KBM-7 (cell line): ENCODE measurements around the gene KCNJ10.

Experiments used
- DNase-seq: peaks from one replicate; pipeline ENCODE4 v3.0.0-alpha.2; 2015
- in situ Hi-C: fragments of 300-500 bp; cut with MboI; formaldehyde crosslinking; loops from 2 replicates; pipeline ENCODE4 v1.14.3; 2020; ENCODE audit warnings: low sequenced_read_pairs, low pct_unique_long_range_greater_than_20kb, mixed read lengths

KCNJ10 gene

DNA sequence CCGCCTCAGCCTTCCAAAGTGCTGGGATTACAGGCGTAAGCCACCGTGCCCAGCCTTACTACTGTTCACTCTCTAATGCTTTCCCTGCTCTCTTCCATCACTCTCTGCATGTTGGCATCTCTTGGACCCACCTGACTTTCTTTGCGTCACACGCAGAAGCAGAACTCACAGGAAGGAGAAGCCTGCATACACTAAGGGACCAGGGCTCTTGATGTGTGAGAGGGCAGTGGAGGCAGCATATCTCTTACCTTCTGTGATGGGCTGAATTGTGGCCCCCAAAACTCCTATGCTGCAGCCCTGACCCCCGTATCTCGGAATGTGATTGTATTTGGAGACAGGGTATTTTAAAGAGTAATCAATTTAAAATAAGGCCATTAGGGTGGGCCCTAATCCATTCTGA lies 89.2 kb downstream of the KCNJ10 start:
- DNase-seq = no peak
- in situ Hi-C loops = no loop called here

- no peak for DNase-seq
- in situ Hi-C loops = no loop called here
Observed at GRCh38 chr1:159980076-159980475, 89.9 kb downstream of the KCNJ10 start.

- in situ Hi-C loops = no loop called here
- no peak for DNase-seq
Observed at GRCh38 chr1:159979257-159979656, 90.7 kb downstream of the KCNJ10 start.

DNA sequence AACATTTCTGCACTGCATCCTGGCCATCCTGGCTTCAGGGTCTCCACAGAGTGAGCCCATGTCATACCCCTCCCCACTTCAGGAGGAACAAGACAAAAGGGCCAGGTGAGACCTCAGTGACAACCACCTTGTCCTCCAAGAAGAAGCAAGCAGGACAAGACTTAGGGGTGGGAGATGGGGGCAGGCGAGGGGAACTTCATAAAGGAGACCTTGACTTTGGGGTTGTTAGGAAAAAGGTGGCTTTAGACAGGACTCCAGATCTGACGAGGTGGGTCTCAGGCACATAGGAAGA lies 91.9 kb downstream of the KCNJ10 start:
- in situ Hi-C loops = no loop called here
- DNase-seq = no peak

DNA sequence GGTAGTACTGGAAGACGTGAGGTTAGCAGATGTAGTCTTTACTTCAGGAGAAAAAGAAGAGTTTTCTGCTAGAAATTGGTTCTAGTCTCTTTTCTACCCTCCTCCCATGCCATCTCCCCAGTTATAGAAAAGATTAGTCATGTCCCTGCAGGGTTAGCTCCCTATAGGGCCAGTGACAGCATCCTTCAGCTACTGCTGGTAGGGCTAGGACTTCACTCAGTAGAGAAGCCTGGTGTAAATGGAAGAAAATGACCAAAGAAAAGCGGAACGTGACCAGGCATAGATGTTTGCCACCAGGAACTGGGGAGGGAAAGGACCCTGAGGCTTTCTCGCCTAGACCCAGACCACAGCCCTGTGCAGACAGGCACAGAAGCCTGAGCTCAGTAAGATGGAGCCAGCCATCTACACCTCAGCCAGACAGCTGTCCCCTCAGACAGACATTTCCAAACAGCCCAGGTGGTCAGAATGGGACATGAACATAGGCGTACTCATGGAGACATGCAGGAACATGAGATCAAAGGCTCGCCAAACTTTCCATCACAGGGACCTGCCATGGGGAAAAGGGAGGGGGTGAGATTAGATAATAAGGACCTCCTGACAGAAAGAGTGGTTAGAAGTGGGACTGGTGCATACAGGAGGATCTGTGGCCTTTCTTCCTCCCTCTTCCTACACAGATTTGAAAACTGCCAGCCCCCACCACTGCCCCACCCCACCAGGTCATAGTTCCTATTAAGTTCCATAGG lies 92.4 kb downstream of the KCNJ10 start:
- in situ Hi-C loops = no loop called here

GRCh38 chr1:159974350-159974965 lies 95.5 kb downstream of the KCNJ10 start:
- in situ Hi-C loops = no loop called here
- DNase-seq = no peak

More for the DNA sequence above, 92.4 kb downstream of the KCNJ10 start:
- no peak for DNase-seq

DNA sequence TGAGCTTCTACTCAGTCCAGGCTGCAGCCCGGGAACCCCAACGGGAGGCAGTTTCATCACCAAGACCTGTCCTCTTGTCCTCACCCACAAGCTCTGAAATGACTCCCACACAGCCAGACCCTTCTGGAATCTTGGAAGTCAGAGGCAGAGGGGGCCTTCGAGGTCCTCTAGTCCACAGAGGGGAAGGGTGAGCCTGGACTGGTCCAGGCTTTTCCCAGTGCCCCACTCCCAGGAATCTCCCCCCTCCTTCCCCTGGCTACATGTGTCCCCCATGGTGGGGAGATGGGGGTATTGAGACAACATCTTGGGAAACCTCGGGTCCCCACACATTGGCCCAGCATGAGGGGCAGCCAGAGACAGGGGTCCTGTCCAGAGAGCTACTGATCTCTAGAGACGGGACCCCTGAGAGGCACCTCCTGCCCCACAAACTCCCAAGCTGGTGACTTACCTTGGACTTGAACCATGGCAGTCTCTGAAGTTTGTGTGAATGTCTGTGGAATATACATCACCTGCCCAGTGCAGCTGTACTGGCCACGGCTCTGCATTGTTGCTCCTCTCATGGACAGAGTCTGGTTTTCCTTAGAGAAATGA lies 96.5 kb downstream of the KCNJ10 start:
- no peak for DNase-seq
- in situ Hi-C loops = no loop called here

DNA sequence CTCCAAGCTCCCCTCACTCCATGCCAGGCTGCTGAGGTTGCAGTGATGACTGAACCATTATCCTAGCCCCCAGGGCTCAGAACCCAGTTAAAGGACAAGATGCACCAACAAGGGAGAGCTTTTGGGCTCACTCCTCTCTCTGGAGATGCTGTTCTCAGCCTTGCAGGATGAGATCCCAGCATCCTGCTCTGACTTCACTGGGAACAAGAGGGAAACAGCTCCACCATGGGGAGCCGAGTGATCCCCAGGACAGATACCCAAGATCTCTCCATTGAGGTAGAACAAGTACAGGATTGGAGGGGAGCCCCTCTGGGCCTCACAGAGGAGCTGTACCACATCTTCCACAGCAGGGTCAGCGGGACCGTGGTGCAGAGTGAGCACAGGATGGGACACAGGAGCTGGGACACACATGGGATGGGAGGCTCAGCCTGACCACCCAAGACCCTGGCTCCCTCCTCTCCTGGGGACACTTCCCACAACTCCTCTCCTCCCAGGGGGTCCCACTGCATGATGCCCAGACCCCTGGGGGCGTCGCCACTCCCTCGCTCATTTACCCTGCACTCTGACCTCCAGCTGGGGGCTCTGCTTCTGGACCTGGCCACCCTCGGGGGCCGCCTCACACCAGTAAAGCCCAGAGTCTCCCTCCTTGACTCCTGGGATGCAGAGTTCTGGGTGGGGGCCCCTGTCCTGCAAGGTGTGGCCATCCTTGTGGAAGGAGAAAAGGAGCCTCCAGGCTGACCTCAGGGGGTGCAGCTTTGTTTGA lies 97.3 kb downstream of the KCNJ10 start:
- DNase-seq = no peak
- in situ Hi-C loops = no loop called here

DNA sequence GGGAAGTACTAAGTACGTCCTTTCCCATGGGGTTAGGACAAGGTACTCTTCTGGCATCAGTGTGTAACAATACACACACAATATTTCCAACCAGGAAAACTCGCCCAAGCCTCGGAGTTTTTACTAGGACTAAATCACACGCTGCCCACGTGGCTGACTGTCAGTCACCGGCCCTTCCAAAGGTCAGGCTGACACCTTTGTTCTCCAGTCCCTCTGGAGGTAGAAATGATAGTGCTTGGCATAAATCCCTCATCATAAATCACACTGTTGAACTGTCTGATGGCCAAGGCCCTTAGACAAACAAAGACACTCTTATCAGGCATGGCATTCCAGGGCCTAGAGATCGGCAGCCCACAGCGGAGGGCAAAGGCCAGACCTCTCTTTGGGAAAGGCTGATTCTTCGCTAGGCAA lies 99.0 kb downstream of the KCNJ10 start:
- no peak for DNase-seq
- in situ Hi-C loops = no loop called here

- no peak for DNase-seq
- in situ Hi-C loops = no loop called here
Observed at GRCh38 chr1:159968901-159969300, 101.1 kb downstream of the KCNJ10 start.

- in situ Hi-C loops = no loop called here
- DNase-seq = no peak
Observed at GRCh38 chr1:159965263-159965662, 104.7 kb downstream of the KCNJ10 start.

- DNase-seq = no peak
- in situ Hi-C loops = no loop called here
Observed at GRCh38 chr1:159964144-159964543, 105.8 kb downstream of the KCNJ10 start.

DNA sequence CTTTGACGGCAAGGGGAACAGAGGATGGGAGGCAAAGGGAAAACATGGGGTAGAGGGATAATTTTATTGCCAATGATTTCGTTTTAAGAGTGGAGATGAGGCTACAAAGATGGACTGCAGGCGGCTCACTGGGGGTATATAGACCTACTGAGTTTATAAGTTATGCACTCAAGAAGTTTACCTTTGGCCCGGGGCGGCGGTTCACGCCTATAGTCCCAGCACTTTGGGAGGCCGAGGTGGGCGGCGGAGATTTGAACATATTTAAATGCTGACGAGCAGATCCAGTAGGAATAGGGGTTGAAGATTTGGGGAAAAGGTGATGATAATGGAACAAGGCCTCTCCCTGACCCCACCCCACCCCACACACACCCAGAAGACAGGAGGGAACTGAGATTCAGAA lies 107.8 kb downstream of the KCNJ10 start:
- in situ Hi-C loops = no loop called here
- DNase-seq = no peak

DNA sequence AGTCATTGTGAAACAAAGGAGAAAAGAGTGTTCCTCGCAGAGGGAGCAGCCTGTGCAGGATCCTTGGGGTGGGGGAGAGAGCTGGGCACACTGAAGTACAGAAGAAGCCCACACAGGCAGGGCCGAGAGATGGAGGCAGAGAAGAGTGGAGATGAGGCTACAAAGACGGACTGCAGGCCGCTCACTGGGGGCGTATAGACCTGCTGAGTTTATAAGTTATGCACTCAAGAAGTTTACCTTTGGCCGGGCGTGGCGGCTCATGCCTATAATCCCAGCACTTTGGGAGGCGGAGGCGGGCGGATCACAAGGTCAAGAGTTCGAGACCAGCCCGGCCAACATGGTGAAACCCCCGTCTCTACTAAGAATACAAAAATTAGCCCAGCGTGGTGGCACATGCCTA lies 108.3 kb downstream of the KCNJ10 start:
- in situ Hi-C loops = no loop called here
- DNase-seq = no peak

DNA sequence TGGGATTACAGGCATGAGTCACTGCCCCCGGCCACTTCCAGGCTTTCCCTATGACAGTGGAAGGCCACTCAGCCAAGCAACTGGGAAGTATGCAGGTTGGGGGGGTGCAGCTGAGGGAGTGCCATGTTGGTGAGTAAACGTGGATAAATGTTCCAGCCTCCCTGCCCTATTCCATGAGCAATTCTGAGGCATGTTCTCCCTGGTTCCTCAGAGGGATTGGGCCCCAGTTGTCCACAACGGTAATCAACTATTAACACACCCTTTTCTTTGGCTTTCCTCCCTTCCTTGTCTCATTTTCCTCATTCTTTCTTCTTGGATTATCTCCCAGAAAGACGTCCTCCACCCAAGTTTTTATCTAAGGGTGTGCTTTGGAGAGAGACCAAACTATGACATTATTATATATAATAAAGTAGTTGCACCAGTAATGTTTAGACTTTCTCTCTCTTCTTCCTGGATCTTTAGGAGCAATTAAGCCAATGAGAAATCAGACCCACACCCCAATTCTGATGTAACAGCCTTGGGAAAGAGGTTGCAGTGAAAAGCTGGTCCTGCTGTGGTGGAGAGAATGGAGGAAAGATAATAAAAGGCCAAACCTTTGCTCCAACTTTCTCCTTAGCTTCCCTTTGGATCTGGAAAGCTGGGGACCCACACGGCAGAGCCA lies 109.1 kb downstream of the KCNJ10 start:
- no peak for DNase-seq
- in situ Hi-C loops = no loop called here

GRCh38 chr1:159959451-159959850 lies 110.5 kb downstream of the KCNJ10 start:
- in situ Hi-C loops = no loop called here
- DNase-seq = no peak

DNA sequence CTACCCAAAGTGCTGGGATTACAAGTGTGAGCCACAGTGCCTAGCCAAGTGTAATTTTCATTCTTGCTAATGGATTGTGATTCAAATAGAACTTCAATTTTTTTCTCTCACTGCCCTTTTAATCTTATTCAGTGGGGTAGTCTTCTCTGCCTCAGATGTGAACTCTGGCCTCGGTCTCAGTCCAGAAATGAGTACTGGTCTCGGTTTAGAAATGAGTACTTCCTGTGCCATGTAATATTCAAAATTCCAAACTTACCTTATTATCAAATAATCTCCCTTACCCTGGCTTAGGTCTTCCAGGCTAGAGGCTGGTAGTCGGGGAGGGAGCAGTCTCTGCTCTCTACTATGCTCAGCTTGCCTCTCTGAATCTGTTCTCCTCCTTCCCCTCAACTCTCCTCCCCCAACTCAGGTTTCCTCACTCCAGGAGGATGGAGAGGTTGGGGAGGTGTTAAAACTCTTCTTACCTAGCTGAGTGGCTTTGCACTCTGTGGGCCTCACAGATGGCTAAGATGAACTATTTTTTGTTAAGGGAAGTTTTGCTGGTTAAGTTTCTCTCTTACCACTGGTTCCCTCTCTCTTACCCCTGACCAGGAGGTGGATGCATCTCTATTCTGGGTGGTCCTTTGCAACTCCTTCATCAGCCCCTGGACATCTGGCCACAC lies 111.1 kb downstream of the KCNJ10 start:
- in situ Hi-C loops = no loop called here
- no peak for DNase-seq

DNA sequence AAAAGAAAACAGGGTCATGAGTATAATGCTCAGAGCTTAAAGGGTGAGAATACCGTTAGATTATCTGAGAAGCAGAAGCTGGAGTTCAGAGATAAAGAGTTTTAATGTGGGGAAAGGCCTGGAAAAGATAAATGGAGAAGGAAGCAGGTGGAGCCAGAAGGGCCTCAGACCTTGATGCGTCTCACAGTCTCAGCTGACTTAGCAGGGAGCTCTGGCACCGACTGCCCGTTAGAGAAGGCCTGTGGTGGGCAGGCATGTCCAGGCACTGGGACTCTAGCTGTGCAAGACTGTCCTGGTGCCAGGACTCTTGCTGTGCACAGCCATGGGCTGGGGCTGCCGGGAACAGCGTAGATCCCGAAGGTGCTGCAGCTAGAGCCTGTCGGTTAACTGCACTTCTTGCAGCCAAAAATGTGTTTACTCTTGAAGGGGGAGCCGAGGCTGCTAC lies 112.1 kb downstream of the KCNJ10 start:
- in situ Hi-C loops = no loop called here
- no peak for DNase-seq

DNA sequence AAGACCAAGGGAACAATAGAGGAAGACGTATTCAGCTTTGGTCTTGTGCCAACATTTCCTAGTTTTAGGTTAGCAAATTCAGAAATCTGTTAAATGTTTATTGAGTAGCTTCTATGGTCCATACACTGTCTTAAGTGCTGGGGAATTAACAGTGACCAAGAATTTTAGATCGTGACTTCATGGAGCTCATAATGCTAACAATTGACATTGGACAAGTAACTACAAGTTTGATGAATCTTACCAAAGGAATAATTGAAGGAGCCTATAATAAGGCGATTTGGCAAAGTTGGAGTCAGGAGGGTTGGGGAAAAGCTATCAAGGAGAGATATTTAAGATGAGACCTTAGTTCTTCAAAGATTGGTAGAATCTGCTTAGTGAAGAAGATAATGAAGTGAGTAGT lies 114.5 kb downstream of the KCNJ10 start:
- DNase-seq = no peak

More for the DNA sequence above, 114.5 kb downstream of the KCNJ10 start:
- in situ Hi-C loops = no loop called here
